Measurements from ENCODE around the gene RPP40. TPM values are rescaled to one million over a fixed set of nuclear protein-coding genes. Genes with fewer than 3 reads are reported as not detected.

RPP40 gene
- polyA plus RNA-seq, 3 donors from 2014 or later = 6.9 to 8.8 (median 8.3) TPM

GRCh38 chr6:4973415-4973814 lies 30.4 kb downstream of the RPP40 start:
- DNase-seq = no peak
- Mint-ChIP-seq H3K27ac (no peak overlapping the region), H3K27me3 (ENCODE audit: low read depth in 3 of 3) (peaks cover 2 to 5% (median 3%) of the 10 kb centered on the region in 3 donors), H3K36me3 (peaks cover 0 to 3% (median 0%) of the 10 kb centered on the region in 3 donors), H3K9me3 (peaks cover 0 to 7% (median under 1%) of the 10 kb centered on the region in 6 donors), H3K4me3 (no peak overlapping the region), H3K4me1 (no peaks in the 10 kb centered on the region)

- Mint-ChIP-seq H3K36me3 (no peaks in the 10 kb centered on the region), H3K4me3 (no peak overlapping the region), H3K4me1 (no peaks in the 10 kb centered on the region), H3K27ac (no peak overlapping the region), H3K9me3 (peaks cover 0 to 6% (median 0%) of the 10 kb centered on the region in 6 donors), H3K27me3 (ENCODE audit: low read depth in 3 of 3) (peaks cover 0 to 5% (median 3%) of the 10 kb centered on the region in 3 donors)
- DNase-seq = no peak
Measured at GRCh38 chr6:4972438-4972837, 31.4 kb downstream of the RPP40 start.

GRCh38 chr6:4971851-4972250 lies 32.0 kb downstream of the RPP40 start:
- H3K9me3 Mint-ChIP-seq = peaks cover 0 to 2% (median 0%) of the 10 kb centered on the region in 6 donors
- H3K4me1 Mint-ChIP-seq = no peaks in the 10 kb centered on the region
- H3K4me3 Mint-ChIP-seq = no peak overlapping the region
- peaks cover 0 to 5% (median 3%) of the 10 kb centered on the region in 3 donors for H3K27me3 Mint-ChIP-seq (ENCODE audit: low read depth in 3 of 3)
- no peak overlapping the region for H3K27ac Mint-ChIP-seq
- no peaks in the 10 kb centered on the region for H3K36me3 Mint-ChIP-seq
- no peak for DNase-seq

- no peak overlapping the region for H3K27ac Mint-ChIP-seq
- H3K27me3 Mint-ChIP-seq (ENCODE audit: low read depth in 3 of 3) = peaks cover 1 to 5% (median 3%) of the 10 kb centered on the region in 3 donors
- H3K4me1 Mint-ChIP-seq = no peaks in the 10 kb centered on the region
- DNase-seq = no peak
- no peaks in the 10 kb centered on the region for H3K9me3 Mint-ChIP-seq
- no peak overlapping the region for H3K4me3 Mint-ChIP-seq
- H3K36me3 Mint-ChIP-seq = no peaks in the 10 kb centered on the region
Measured at GRCh38 chr6:4970739-4971395, 33.0 kb downstream of the RPP40 start.

- Mint-ChIP-seq H3K9me3 (no peaks in the 10 kb centered on the region), H3K4me3 (no peak overlapping the region), H3K36me3 (no peaks in the 10 kb centered on the region), H3K4me1 (no peaks in the 10 kb centered on the region), H3K27me3 (ENCODE audit: low read depth in 3 of 3) (peaks cover 2 to 10% (median 4%) of the 10 kb centered on the region in 3 donors), H3K27ac (no peak overlapping the region)
- DNase-seq = no peak
Measured at GRCh38 chr6:4969609-4970285, 34.1 kb downstream of the RPP40 start.

- H3K9me3 Mint-ChIP-seq = no peaks in the 10 kb centered on the region
- no peak overlapping the region for H3K4me3 Mint-ChIP-seq
- H3K36me3 Mint-ChIP-seq = no peaks in the 10 kb centered on the region
- no peaks in the 10 kb centered on the region for H3K4me1 Mint-ChIP-seq
- no peak for DNase-seq
- peaks cover 2 to 12% (median 4%) of the 10 kb centered on the region in 3 donors for H3K27me3 Mint-ChIP-seq (ENCODE audit: low read depth in 3 of 3)
- H3K27ac Mint-ChIP-seq = no peak overlapping the region
Measured at GRCh38 chr6:4967301-4968030, 36.4 kb downstream of the RPP40 start.

GRCh38 chr6:4965562-4966389 lies 38.1 kb downstream of the RPP40 start:
- H3K36me3 Mint-ChIP-seq = no peaks in the 10 kb centered on the region
- H3K4me1 Mint-ChIP-seq = no peaks in the 10 kb centered on the region
- H3K27ac Mint-ChIP-seq = no peak overlapping the region
- no peak overlapping the region for H3K4me3 Mint-ChIP-seq
- H3K9me3 Mint-ChIP-seq = no peaks in the 10 kb centered on the region
- DNase-seq = no peak
- H3K27me3 Mint-ChIP-seq (ENCODE audit: low read depth in 3 of 3) = peaks cover 0 to 10% (median 4%) of the 10 kb centered on the region in 3 donors

GRCh38 chr6:4964675-4965561 lies 38.9 kb downstream of the RPP40 start:
- Mint-ChIP-seq H3K27me3 (ENCODE audit: low read depth in 3 of 3) (peaks cover 0 to 7% (median 4%) of the 10 kb centered on the region in 3 donors), H3K36me3 (no peaks in the 10 kb centered on the region), H3K4me3 (no peak overlapping the region), H3K4me1 (no peaks in the 10 kb centered on the region), H3K9me3 (no peaks in the 10 kb centered on the region), H3K27ac (no peak overlapping the region)
- no peak for DNase-seq

- Mint-ChIP-seq H3K4me1 (no peaks in the 10 kb centered on the region), H3K9me3 (no peaks in the 10 kb centered on the region), H3K4me3 (no peak overlapping the region)
Measured at GRCh38 chr6:4962905-4963304, 40.9 kb downstream of the RPP40 start.

GRCh38 chr6:4961322-4962168 lies 42.3 kb downstream of the RPP40 start:
- no peak for DNase-seq
- Mint-ChIP-seq H3K27ac (no peak overlapping the region), H3K9me3 (no peaks in the 10 kb centered on the region), H3K27me3 (ENCODE audit: low read depth in 3 of 3) (peaks cover 4 to 7% (median 4%) of the 10 kb centered on the region in 3 donors), H3K36me3 (no peaks in the 10 kb centered on the region), H3K4me1 (no peaks in the 10 kb centered on the region), H3K4me3 (no peak overlapping the region)

More at GRCh38 chr6:4962905-4963304, 40.9 kb downstream of the RPP40 start:
- Mint-ChIP-seq H3K36me3 (no peaks in the 10 kb centered on the region), H3K27ac (no peak overlapping the region), H3K27me3 (ENCODE audit: low read depth in 3 of 3) (peaks cover 0 to 7% (median 4%) of the 10 kb centered on the region in 3 donors)
- no peak for DNase-seq

GRCh38 chr6:4958624-4959023 lies 45.2 kb downstream of the RPP40 start:
- Mint-ChIP-seq H3K4me1 (no peaks in the 10 kb centered on the region), H3K27ac (no peak overlapping the region), H3K36me3 (peaks cover 7 to 12% (median 7%) of the 10 kb centered on the region in 3 donors), H3K4me3 (no peak overlapping the region), H3K9me3 (no peaks in the 10 kb centered on the region), H3K27me3 (ENCODE audit: low read depth in 3 of 3) (peaks cover 0 to 4% (median 0%) of the 10 kb centered on the region in 3 donors)
- no peak for DNase-seq
